EL (cell line): ENCODE data around the gene PARK7.

Experiments used
- DNase-seq: peaks from one replicate; pipeline ENCODE4 v3.0.0-alpha.2; 2016

Gene PARK7

GRCh38 chr1:8025671-8026144 is 64.2 kb downstream of the PARK7 start:
- DNase-seq, result no peak

- peak; percentile 93 for DNase-seq
Measured at GRCh38 chr1:8026153-8026975, 64.9 kb downstream of the PARK7 start, which contains the start of gene ERRFI1. TSS of gene ERRFI1 (minus strand) at chr1:8026309. CDS start at chr1:8015619, 10,690 bp downstream.

- DNase-seq, result peak; percentile 40
Measured at GRCh38 chr1:8026976-8027747, 65.7 kb downstream of the PARK7 start.

GRCh38 chr1:8027748-8028570 is 66.4 kb downstream of the PARK7 start:
- DNase-seq, result peak; percentile 88

- DNase-seq, result no peak
Measured at GRCh38 chr1:8028571-8028910, 67.0 kb downstream of the PARK7 start.

GRCh38 chr1:8031176-8031785 is 69.8 kb downstream of the PARK7 start:
- peak; percentile 52 for DNase-seq

GRCh38 chr1:8032366-8032910 is 70.9 kb downstream of the PARK7 start:
- DNase-seq, result no peak

GRCh38 chr1:8033322-8033721 is 71.8 kb downstream of the PARK7 start:
- DNase-seq, result no peak
